Neural progenitor cell (in vitro differentiated cells): ENCODE results near the gene PIK3CD.

Source experiments
- CTCF ChIP-seq: fragments of 200-600 bp; sonication (generic); IDR thresholded peaks from 2 replicates; pipeline ENCODE4 v1.5.1; 2017; ENCODE audit warnings: antibody characterized with exemption, mild to moderate bottlenecking
- EZH2 ChIP-seq: fragments of 200-600 bp; sonication (generic); IDR thresholded peaks from 2 replicates; pipeline ENCODE4 v1.6.1; 2017; ENCODE audit warnings: antibody characterized with exemption, mild to moderate bottlenecking, moderate library complexity
- EZH2phosphoT487 ChIP-seq: fragments of 200-600 bp; sonication (generic); IDR thresholded peaks from 2 replicates; pipeline ENCODE4 v1.6.1; 2017; ENCODE audit warnings: antibody characterized with exemption

GRCh38 chr1:9755441-9755995, 104.0 kb downstream of the PIK3CD start:
- no peak for TF ChIP-seq CTCF
- no peak for TF ChIP-seq EZH2phosphoT487
- TF ChIP-seq EZH2, result no peak
